ENCODE results near the gene BSPRY. TPM values are rescaled to one million over a fixed set of nuclear protein-coding genes. Genes with fewer than 3 reads are reported as not detected.

Gene BSPRY
- 18.8 and 19.7 TPM in 2 replicates for total RNA-seq
- long read RNA-seq, partial matches to known transcripts: 4 of 8 reads
- long read RNA-seq, other reads (novel, unspliced or antisense): 4 of 8 reads

- Mint-ChIP-seq H3K4me1 (ENCODE audit: low read depth) (peaks cover 9% of the 10 kb centered on the region), H3K27me3 (peaks cover 5% of the 10 kb centered on the region), H3K36me3 (ENCODE audit: insufficient read depth) (peaks cover 4% of the 10 kb centered on the region), H3K4me3 (ENCODE audit: low read depth) (peak within 1 kb of the TSS; percentile 86), H3K27ac (peak within 1 kb of the TSS; percentile 77), H3K9me3 (ENCODE audit: low read depth) (no peaks in the 10 kb centered on the region)
- no peak for TF ChIP-seq CTCF (IDR thresholded peaks at IDR 0.05; ENCODE audit: unreplicated experiment)
- peak; percentile 41 for DNase-seq (ENCODE audit: low spot score, unreplicated experiment)
Measured at GRCh38 chr9:113349445-113350094, at the start of gene BSPRY. BSPRY (plus strand) TSS chr9:113349541; CDS start chr9:113349580, 39 bp downstream.

- Mint-ChIP-seq H3K36me3 (ENCODE audit: insufficient read depth) (no peaks in the 10 kb centered on the region), H3K4me1 (ENCODE audit: low read depth) (peaks cover 6% of the 10 kb centered on the region), H3K27ac (no peak overlapping the region), H3K4me3 (ENCODE audit: low read depth) (no peak overlapping the region), H3K9me3 (ENCODE audit: low read depth) (no peaks in the 10 kb centered on the region), H3K27me3 (peaks cover 7% of the 10 kb centered on the region)
- no peak for TF ChIP-seq CTCF (IDR thresholded peaks at IDR 0.05; ENCODE audit: unreplicated experiment)
- DNase-seq (ENCODE audit: low spot score, unreplicated experiment): no peak
Measured at GRCh38 chr9:113299800-113300292, 49.5 kb upstream of the BSPRY start.

DNA sequence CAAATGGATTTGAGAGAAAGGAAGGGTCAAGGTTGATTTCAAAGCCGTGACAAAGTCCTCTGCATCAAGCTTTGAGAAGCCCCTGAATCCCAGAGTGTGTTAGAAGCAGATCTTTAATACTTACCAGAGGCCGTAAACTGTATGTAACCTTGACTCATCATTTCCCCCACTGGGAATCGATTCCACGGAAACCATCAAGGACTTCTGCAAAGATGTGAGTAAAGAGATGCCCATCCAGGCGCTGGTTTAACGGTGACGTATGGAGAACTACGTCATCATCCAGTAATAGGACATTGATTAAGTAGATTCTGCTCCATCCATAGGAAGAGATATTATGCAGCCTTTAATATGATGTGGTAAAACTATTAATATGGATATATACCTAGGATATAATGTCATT, 47.8 kb upstream of the BSPRY start:
- no peak for DNase-seq (ENCODE audit: low spot score, unreplicated experiment)
- TF ChIP-seq CTCF (IDR thresholded peaks at IDR 0.05; ENCODE audit: unreplicated experiment): no peak
- H3K9me3 Mint-ChIP-seq (ENCODE audit: low read depth): no peaks in the 10 kb centered on the region
- no peak overlapping the region for H3K27ac Mint-ChIP-seq
- no peak overlapping the region for H3K4me3 Mint-ChIP-seq (ENCODE audit: low read depth)
- H3K27me3 Mint-ChIP-seq: peaks cover 7% of the 10 kb centered on the region
- H3K36me3 Mint-ChIP-seq (ENCODE audit: insufficient read depth): no peaks in the 10 kb centered on the region
- peaks cover 6% of the 10 kb centered on the region for H3K4me1 Mint-ChIP-seq (ENCODE audit: low read depth)

DNA sequence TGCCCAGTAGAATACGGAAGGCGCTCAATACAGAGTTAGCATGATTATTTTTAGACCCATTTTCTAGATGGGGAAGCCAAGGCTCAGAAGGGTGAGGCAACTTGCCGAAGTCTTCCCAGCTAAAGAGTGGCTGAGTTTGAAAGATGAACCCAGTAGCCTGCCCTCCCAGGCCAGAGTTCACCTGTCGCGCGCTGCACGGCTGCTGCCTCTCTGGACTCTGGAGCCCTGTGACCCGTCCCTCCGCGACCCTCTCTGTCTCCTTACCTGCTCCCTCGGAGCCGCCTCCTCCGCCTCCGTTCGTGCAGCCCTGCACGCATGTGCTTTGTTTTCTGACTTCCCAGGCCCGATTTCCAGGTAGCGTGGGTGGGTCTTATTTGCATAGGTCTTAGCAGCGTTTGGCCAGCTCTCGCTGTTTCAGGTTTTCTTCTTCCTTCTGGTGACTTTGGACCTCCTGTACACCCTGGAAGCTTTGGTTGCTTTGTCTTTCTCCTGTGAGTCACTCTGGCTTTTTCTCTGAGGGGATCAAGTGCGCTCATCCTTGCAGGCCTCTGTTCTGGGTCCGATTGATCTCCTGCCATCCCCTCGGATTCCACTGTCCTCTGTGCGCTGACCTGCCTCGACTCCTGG, 46.4 kb upstream of the BSPRY start, which contains the start of gene RNF183:
Gene RNF183, minus strand, starts transcription at position 585 of the 627 bp plus-strand sequence. CDS start 5,192 bp downstream, outside the sequence.
- Mint-ChIP-seq H3K27me3 (peaks cover 7% of the 10 kb centered on the region), H3K36me3 (ENCODE audit: insufficient read depth) (no peaks in the 10 kb centered on the region), H3K4me3 (ENCODE audit: low read depth) (peak within 1 kb of the TSS; percentile 27), H3K4me1 (ENCODE audit: low read depth) (peaks cover 6% of the 10 kb centered on the region), H3K27ac (peak within 1 kb of the TSS; percentile 44), H3K9me3 (ENCODE audit: low read depth) (no peaks in the 10 kb centered on the region)
- TF ChIP-seq CTCF (IDR thresholded peaks at IDR 0.05; ENCODE audit: unreplicated experiment): no peak
- DNase-seq (ENCODE audit: low spot score, unreplicated experiment): no peak

DNA sequence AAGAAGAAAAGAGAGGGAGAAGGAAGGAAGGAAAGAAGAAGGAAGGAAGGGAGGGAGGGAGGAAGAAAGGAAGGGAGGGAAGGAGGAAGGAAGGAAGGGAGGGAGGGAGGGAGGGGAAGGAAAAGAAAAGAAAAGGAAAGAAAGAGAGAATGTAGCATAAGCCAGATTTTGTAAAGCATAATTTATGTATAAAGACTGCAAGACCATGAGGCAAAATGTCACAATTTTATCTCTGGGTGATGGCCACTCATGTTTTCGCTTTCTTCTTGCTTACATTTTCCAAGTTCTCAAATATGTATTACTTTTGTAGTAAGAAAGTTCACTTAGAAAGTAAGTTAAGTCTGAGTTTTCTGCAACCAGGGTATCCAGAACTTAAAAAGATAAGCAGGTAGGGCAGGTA, 42.8 kb upstream of the BSPRY start:
- peaks cover 3% of the 10 kb centered on the region for H3K27me3 Mint-ChIP-seq
- no peak overlapping the region for H3K27ac Mint-ChIP-seq
- H3K9me3 Mint-ChIP-seq (ENCODE audit: low read depth): no peaks in the 10 kb centered on the region
- no peak for TF ChIP-seq CTCF (IDR thresholded peaks at IDR 0.05; ENCODE audit: unreplicated experiment)
- H3K4me1 Mint-ChIP-seq (ENCODE audit: low read depth): peaks cover 7% of the 10 kb centered on the region
- H3K4me3 Mint-ChIP-seq (ENCODE audit: low read depth): no peak overlapping the region
- no peaks in the 10 kb centered on the region for H3K36me3 Mint-ChIP-seq (ENCODE audit: insufficient read depth)
- DNase-seq (ENCODE audit: low spot score, unreplicated experiment): no peak
